ENCODE measurements around the gene DPP9.
A peak's percentile ranks its signal among the peaks of the same experiment; 100 is the strongest.

The DPP9 gene

GRCh38 chr19:4730740-4731171, 7.1 kb upstream of the DPP9 start:
- H3K79me2 ChIP-seq (ENCODE audit: control insufficient read depth, low read length), result no peaks in the 10 kb centered on the region
- no peak overlapping the region for H3K4me2 ChIP-seq (ENCODE audit: low read length)
- H3K9me2 ChIP-seq (replicated peaks; ENCODE audit: control insufficient read depth, low read length), result no peaks in the 10 kb centered on the region
- no peaks in the 10 kb centered on the region for H4K20me1 ChIP-seq (ENCODE audit: control insufficient read depth, insufficient read depth, low read depth, low read length)
- H3K27me3 ChIP-seq (ENCODE audit: control insufficient read depth, low read length), result no peaks in the 10 kb centered on the region
- peak; percentile 77 for TF ChIP-seq CTCF (IDR thresholded peaks at IDR 0.05; ENCODE audit: low read depth, low read length, poor library complexity, severe bottlenecking)
- no peak for TF ChIP-seq EZH2phosphoT487 (IDR thresholded peaks at IDR 0.05; ENCODE audit: borderline replicate concordance, low read length)
- no peaks in the 10 kb centered on the region; the same call in 1 of the 2 replicates for H3K36me3 ChIP-seq (ENCODE audit: control insufficient read depth, low read length)
- H3F3A ChIP-seq (ENCODE audit: control insufficient read depth, insufficient read depth), result peaks cover 6% of the 10 kb centered on the region
- no peak overlapping the region for H3K27ac ChIP-seq (ENCODE audit: low read depth, low read length)
- H3K4me3 ChIP-seq (ENCODE audit: low read length), result no peak overlapping the region
- H3K4me1 ChIP-seq (ENCODE audit: control insufficient read depth, low read length), result peaks cover 4% of the 10 kb centered on the region
- H3K9me3 ChIP-seq (ENCODE audit: control insufficient read depth, insufficient read depth, low read length), result no peaks in the 10 kb centered on the region

DNA sequence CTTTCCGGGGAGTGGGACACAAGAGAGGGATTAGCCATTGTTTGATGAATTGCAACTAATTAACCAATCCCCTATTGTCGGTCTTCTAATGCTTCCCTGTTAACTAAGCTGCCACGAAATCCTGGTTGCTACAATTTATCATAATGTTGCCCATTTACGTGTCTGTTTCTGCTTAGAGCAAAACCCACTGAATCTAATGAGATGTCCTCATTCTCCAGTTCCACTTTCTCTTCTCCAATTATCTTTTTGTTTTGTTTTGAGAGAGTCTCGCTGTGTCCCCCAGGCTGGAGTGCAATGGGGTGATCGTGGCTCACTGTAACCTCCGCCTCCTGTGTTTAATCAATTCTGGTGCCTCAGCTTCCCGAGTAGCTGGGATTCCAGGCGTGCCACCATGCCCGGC, 5.2 kb upstream of the DPP9 start:
- Histone ChIP-seq H3K9me2 (replicated peaks; ENCODE audit: control insufficient read depth, low read length) (no peaks in the 10 kb centered on the region), H3K9me3 (ENCODE audit: control insufficient read depth, insufficient read depth, low read length) (no peaks in the 10 kb centered on the region), H3K36me3 (ENCODE audit: control insufficient read depth, low read length) (no peaks in the 10 kb centered on the region; the same call in 1 of the 2 replicates)

DNA sequence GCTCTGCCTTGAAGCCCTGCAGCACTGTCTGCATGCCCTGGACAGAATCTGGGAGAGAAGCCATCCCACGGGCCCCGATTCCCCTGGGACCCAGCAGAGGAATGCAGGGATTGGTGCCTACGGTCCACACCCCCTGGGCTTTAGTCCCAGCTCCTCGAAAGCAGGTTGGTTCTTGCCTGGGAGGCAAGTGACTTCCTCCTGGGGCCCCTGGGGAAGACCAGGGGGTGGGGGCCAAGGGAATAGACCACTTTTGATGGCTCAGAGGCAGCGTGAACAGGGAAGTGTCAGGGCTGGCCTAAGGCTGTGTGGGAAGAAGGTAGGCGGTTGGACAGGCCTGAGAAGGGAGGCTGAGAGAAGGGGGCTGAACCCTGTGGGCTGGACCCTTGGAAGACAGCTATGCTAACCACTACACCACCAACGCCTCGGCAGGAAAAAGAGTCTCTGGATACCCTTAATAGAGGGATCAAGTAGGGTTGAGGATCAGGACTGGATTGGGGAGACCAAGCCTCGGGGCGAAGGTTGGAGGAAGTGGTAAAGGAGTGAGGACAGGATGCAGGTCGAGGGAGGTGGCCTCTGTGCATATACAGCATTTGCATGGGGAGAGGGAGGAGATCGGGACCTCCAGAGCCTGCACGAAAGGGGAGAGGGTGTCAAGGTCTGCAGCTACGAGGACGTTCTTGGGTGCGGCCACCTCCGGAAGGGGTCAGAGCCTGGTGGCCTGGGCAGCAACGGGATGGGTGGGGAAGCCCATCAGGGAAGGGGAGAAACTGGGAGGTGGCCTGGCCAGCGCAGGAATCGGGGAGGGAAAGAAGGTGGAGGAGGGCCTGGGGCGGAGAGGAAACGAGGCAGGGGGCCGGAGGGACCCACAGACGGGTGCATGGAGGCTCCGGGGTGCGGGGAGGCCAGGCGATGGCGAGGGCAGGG, 709 bp downstream of the DPP9 start:
- TF ChIP-seq EZH2phosphoT487 (IDR thresholded peaks at IDR 0.05; ENCODE audit: borderline replicate concordance, low read length), result no peak
- no peak for TF ChIP-seq CTCF (IDR thresholded peaks at IDR 0.05; ENCODE audit: low read depth, low read length, poor library complexity, severe bottlenecking)
- Histone ChIP-seq H3K9me2 (replicated peaks; ENCODE audit: control insufficient read depth, low read length) (no peaks in the 10 kb centered on the region), H3K4me1 (ENCODE audit: control insufficient read depth, low read length) (peaks cover 29% of the 10 kb centered on the region), H3K27me3 (ENCODE audit: control insufficient read depth, low read length) (no peaks in the 10 kb centered on the region), H3F3A (ENCODE audit: control insufficient read depth, insufficient read depth) (no peaks in the 10 kb centered on the region), H3K27ac (ENCODE audit: low read depth, low read length) (peak overlapping the region; percentile 86), H3K36me3 (ENCODE audit: control insufficient read depth, low read length) (peaks cover 48% of the 10 kb centered on the region), H3K9me3 (ENCODE audit: control insufficient read depth, insufficient read depth, low read length) (no peaks in the 10 kb centered on the region), H4K20me1 (ENCODE audit: control insufficient read depth, insufficient read depth, low read depth, low read length) (peaks cover 13% of the 10 kb centered on the region), H3K79me2 (ENCODE audit: control insufficient read depth, low read length) (peaks cover 38% of the 10 kb centered on the region), H3K4me2 (ENCODE audit: low read length) (peak overlapping the region; percentile 95), H3K4me3 (ENCODE audit: low read length) (peak overlapping the region; percentile 100)

More for the DNA sequence above, 5.2 kb upstream of the DPP9 start:
- Histone ChIP-seq H3K27ac (ENCODE audit: low read depth, low read length) (no peak overlapping the region), H3K4me3 (ENCODE audit: low read length) (no peak overlapping the region), H3K4me2 (ENCODE audit: low read length) (no peak overlapping the region), H3K4me1 (ENCODE audit: control insufficient read depth, low read length) (peaks cover 14% of the 10 kb centered on the region), H3K27me3 (ENCODE audit: control insufficient read depth, low read length) (no peaks in the 10 kb centered on the region), H3F3A (ENCODE audit: control insufficient read depth, insufficient read depth) (peaks cover 6% of the 10 kb centered on the region), H3K79me2 (ENCODE audit: control insufficient read depth, low read length) (no peaks in the 10 kb centered on the region), H4K20me1 (ENCODE audit: control insufficient read depth, insufficient read depth, low read depth, low read length) (no peaks in the 10 kb centered on the region)
- TF ChIP-seq EZH2phosphoT487 (IDR thresholded peaks at IDR 0.05; ENCODE audit: borderline replicate concordance, low read length), result no peak
- no peak for TF ChIP-seq CTCF (IDR thresholded peaks at IDR 0.05; ENCODE audit: low read depth, low read length, poor library complexity, severe bottlenecking)

Data from DOHH2 (cell line).